Activated CD8-positive, alpha-beta T cell treated with anti-CD3 and anti-CD28 coated beads, Interleukin-2, amount 10 ng/mL, durations not matched to agents 7 days and 5 days (primary cell): Measurements from ENCODE around the gene WT1. TPM values are rescaled to one million over a fixed set of nuclear protein-coding genes. Genes with fewer than 3 reads are reported as not detected.

Source experiments
- ATAC-seq: fragments of 150-1000 bp; cut with Tn5 transposase; one replicate; pipeline ENCODE4 v1.10.0; 2021; ENCODE audit warnings: moderate library complexity
- CTCF ChIA-PET: fragments of 350-600 bp; sonication (Branson Sonifier 250); formaldehyde crosslinking; loops from one replicate; lab custom pipeline; 2021; ENCODE audit warnings: antibody characterized with exemption; lab: Charles Lee
- POLR2A ChIA-PET: fragments of 350-600 bp; sonication (Branson Sonifier 250); formaldehyde crosslinking; loops from one replicate; lab custom pipeline; 2021; ENCODE audit warnings: antibody characterized with exemption; lab: Charles Lee
- DNase-seq: peaks from one replicate; pipeline ENCODE4 v3.0.0-alpha.2; 2020
- H3K27ac Mint-ChIP-seq: one replicate; pipeline ENCODE4 v1.8.0; 2021; ENCODE audit warnings: mild to moderate bottlenecking, mixed read lengths
- H3K27me3 Mint-ChIP-seq: one replicate; pipeline ENCODE4 v1.8.0; 2021; ENCODE audit warnings: low read depth, mixed read lengths
- H3K36me3 Mint-ChIP-seq: one replicate; pipeline ENCODE4 v1.8.0; 2021; ENCODE audit warnings: low read depth, mixed read lengths
- H3K4me1 Mint-ChIP-seq: one replicate; pipeline ENCODE4 v1.8.0; 2021; ENCODE audit warnings: low read depth, mixed read lengths
- H3K4me3 Mint-ChIP-seq: one replicate; pipeline ENCODE4 v1.8.0; 2021; ENCODE audit warnings: mild to moderate bottlenecking, mixed read lengths
- H3K9me3 Mint-ChIP-seq: one replicate; pipeline ENCODE4 v1.8.0; 2022; ENCODE audit warnings: mixed read lengths; ENCODE audit not compliant: insufficient read depth
- total RNA-seq, 2 experiments: library from RNA; stranded (reverse); gene quantifications; one replicate each; pipeline ENCODE4 v1.2.3, GENCODE V29; 2021

The WT1 gene
- total RNA-seq, 2 experiments from 2014 or later: not detected

- CTCF ChIA-PET: no interaction called here
- Mint-ChIP-seq H3K36me3 (no peaks in the 10 kb centered on the region), H3K9me3 (no peaks in the 10 kb centered on the region), H3K27ac (no peak overlapping the region), H3K27me3 (peaks cover 9% of the 10 kb centered on the region), H3K4me1 (no peaks in the 10 kb centered on the region), H3K4me3 (no peak overlapping the region)
- POLR2A ChIA-PET: no interaction called here
- ATAC-seq (no peak), DNase-seq (no peak)
Measured at GRCh38 chr11:32451808-32452207, 16.5 kb upstream of the WT1 start.

GRCh38 chr11:32450372-32450771, 15.0 kb upstream of the WT1 start:
- ChIA-PET POLR2A (no interaction called here), CTCF (no interaction called here)
- ATAC-seq (no peak), DNase-seq (no peak)
- no peaks in the 10 kb centered on the region for H3K4me1 Mint-ChIP-seq
- H3K4me3 Mint-ChIP-seq: no peak overlapping the region
- no peak overlapping the region for H3K27ac Mint-ChIP-seq
- H3K36me3 Mint-ChIP-seq: no peaks in the 10 kb centered on the region
- peaks cover 11% of the 10 kb centered on the region for H3K27me3 Mint-ChIP-seq
- no peaks in the 10 kb centered on the region for H3K9me3 Mint-ChIP-seq

DNA sequence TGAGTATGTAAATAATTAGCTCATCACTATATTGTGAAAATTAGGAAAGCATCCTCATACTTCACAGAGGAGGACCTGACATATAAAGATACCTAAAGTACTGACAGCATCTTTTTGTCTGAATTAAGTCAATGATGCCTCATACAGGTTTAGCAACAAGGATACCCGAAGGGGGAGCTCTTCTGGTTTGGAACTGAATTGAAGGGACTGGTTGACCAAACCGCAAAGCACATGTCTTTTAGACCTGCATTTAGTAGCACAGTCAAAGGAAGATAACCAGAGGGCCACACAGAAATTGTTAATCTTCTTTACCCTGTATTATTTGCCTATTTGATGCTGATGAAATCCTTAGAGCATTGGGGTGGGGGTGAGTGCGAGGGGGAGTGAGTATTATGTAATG, 12.9 kb upstream of the WT1 start:
- no peak overlapping the region for H3K4me3 Mint-ChIP-seq
- no peak for ATAC-seq
- H3K4me1 Mint-ChIP-seq: no peaks in the 10 kb centered on the region
- ChIA-PET POLR2A (no interaction called here), CTCF (no interaction called here)
- no peaks in the 10 kb centered on the region for H3K9me3 Mint-ChIP-seq
- H3K27me3 Mint-ChIP-seq: peaks cover 19% of the 10 kb centered on the region
- no peaks in the 10 kb centered on the region for H3K36me3 Mint-ChIP-seq
- no peak overlapping the region for H3K27ac Mint-ChIP-seq
- DNase-seq: no peak

GRCh38 chr11:32447252-32447651, 11.9 kb upstream of the WT1 start:
- peaks cover 28% of the 10 kb centered on the region for H3K27me3 Mint-ChIP-seq
- no peaks in the 10 kb centered on the region for H3K4me1 Mint-ChIP-seq
- no peak for ATAC-seq
- H3K9me3 Mint-ChIP-seq: no peaks in the 10 kb centered on the region
- no peak for DNase-seq
- H3K27ac Mint-ChIP-seq: no peak overlapping the region
- H3K36me3 Mint-ChIP-seq: no peaks in the 10 kb centered on the region
- POLR2A ChIA-PET: no interaction called here
- CTCF ChIA-PET: no interaction called here
- no peak overlapping the region for H3K4me3 Mint-ChIP-seq

DNA sequence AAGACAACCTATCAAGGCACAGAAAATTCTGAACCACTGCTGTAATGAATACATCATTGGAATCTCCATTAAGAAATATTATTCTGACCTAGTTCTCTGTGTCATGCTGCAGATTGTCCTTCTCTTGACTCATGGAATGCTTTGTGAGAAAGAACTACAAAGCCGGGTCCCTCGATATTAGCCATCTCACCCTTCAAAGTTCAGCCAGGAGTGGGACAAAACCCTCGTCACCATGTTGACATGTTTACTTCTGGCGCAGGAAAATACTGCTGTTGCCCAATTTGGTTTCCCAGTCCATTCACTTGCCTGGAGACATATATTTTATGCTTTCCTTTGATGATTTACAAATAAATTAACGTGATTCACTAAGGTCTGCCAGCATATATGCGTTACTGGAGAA, 10.9 kb upstream of the WT1 start:
- Mint-ChIP-seq H3K4me3 (no peak overlapping the region), H3K4me1 (no peaks in the 10 kb centered on the region), H3K9me3 (no peaks in the 10 kb centered on the region), H3K27me3 (peaks cover 36% of the 10 kb centered on the region), H3K36me3 (no peaks in the 10 kb centered on the region), H3K27ac (no peak overlapping the region)
- DNase-seq (no peak), ATAC-seq (no peak)
- CTCF ChIA-PET: no interaction called here
- POLR2A ChIA-PET: no interaction called here

- ChIA-PET CTCF (no interaction called here), POLR2A (no interaction called here)
- Mint-ChIP-seq H3K4me1 (no peaks in the 10 kb centered on the region), H3K4me3 (no peak overlapping the region), H3K36me3 (peaks cover 5% of the 10 kb centered on the region), H3K27ac (no peak overlapping the region), H3K9me3 (no peaks in the 10 kb centered on the region), H3K27me3 (peaks cover 51% of the 10 kb centered on the region)
- DNase-seq (no peak), ATAC-seq (no peak)
Measured at GRCh38 chr11:32444186-32444585, 8.8 kb upstream of the WT1 start.

DNA sequence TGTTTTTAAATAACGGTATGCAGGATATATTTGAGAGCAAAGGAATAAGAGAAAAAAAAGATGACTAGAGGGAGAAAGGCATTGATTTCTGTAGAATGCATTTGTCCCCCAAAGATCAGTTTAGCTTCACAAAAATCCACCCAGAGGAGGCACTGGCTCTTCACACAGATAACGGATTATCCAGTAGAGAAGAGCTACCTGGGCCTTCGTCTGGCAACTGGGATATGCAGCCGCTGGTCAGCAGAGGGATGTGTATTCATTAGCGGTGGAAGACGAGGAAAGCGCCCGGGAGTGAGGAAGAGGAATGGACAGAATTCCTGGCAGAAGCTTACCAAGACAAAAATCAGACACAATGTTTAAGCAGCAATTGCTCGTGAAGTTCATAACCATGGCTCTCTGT, 5.6 kb upstream of the WT1 start:
- CTCF ChIA-PET: no interaction called here
- Mint-ChIP-seq H3K27ac (no peak overlapping the region), H3K4me1 (peaks cover 10% of the 10 kb centered on the region), H3K27me3 (peaks cover 75% of the 10 kb centered on the region), H3K4me3 (no peak overlapping the region), H3K36me3 (peaks cover 5% of the 10 kb centered on the region), H3K9me3 (no peaks in the 10 kb centered on the region)
- POLR2A ChIA-PET: no interaction called here
- ATAC-seq: no peak
- DNase-seq: no peak

DNA sequence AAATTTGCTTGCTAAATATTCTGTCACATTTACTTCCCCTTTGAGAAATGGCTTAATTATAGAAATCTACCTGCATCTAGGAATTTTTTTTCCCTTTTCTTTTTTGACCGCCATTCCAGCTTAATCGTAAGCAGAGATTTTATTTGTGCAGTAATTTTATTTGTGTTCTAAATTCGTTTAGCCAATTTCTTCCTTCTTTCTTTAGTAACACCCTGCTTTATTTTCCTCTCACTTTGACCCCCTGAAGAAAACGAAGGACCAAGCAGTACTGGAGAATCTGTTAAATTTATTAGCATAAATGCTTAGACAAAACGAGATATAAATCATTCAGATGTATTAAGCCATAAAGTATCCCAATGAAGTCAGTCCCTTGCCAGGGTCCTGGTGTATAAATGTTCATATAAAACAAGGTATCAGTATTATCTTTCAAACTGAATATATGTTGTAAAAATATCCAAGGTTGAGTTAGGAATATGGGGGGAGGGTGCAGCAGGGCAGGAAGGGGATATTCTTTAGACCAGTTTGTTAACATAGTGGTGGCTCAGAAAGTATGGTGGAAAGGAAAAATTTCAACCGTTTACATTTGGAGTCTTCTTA, 5.1 kb upstream of the WT1 start:
- no peak overlapping the region for H3K4me3 Mint-ChIP-seq
- peaks cover 13% of the 10 kb centered on the region for H3K4me1 Mint-ChIP-seq
- no peak overlapping the region for H3K27ac Mint-ChIP-seq
- H3K27me3 Mint-ChIP-seq: peaks cover 76% of the 10 kb centered on the region
- ChIA-PET CTCF (no interaction called here), POLR2A (no interaction called here)
- no peaks in the 10 kb centered on the region for H3K9me3 Mint-ChIP-seq
- no peak for ATAC-seq
- no peak for DNase-seq
- H3K36me3 Mint-ChIP-seq: peaks cover 5% of the 10 kb centered on the region

- H3K4me1 Mint-ChIP-seq: peaks cover 13% of the 10 kb centered on the region
- ATAC-seq (no peak), DNase-seq (no peak)
- no peaks in the 10 kb centered on the region for H3K9me3 Mint-ChIP-seq
- H3K4me3 Mint-ChIP-seq: no peak overlapping the region
- H3K27ac Mint-ChIP-seq: peak overlapping the region; percentile 26
- H3K36me3 Mint-ChIP-seq: peaks cover 5% of the 10 kb centered on the region
- H3K27me3 Mint-ChIP-seq: peaks cover 74% of the 10 kb centered on the region
- CTCF ChIA-PET: no interaction called here
- POLR2A ChIA-PET: no interaction called here
Measured at GRCh38 chr11:32439501-32440210, 4.3 kb upstream of the WT1 start.

- peaks cover 5% of the 10 kb centered on the region for H3K36me3 Mint-ChIP-seq
- ChIA-PET POLR2A (no interaction called here), CTCF (no interaction called here)
- no peak overlapping the region for H3K4me3 Mint-ChIP-seq
- peaks cover 18% of the 10 kb centered on the region for H3K4me1 Mint-ChIP-seq
- H3K27me3 Mint-ChIP-seq: peaks cover 78% of the 10 kb centered on the region
- no peak for DNase-seq
- ATAC-seq: no peak
- H3K27ac Mint-ChIP-seq: no peak overlapping the region
- H3K9me3 Mint-ChIP-seq: no peaks in the 10 kb centered on the region
Measured at GRCh38 chr11:32438866-32439489, 3.6 kb upstream of the WT1 start.

GRCh38 chr11:32438346-32438865, 3.1 kb upstream of the WT1 start:
- H3K4me1 Mint-ChIP-seq: peaks cover 24% of the 10 kb centered on the region
- DNase-seq: no peak
- ATAC-seq: no peak
- ChIA-PET CTCF (no interaction called here), POLR2A (no interaction called here)
- no peak overlapping the region for H3K4me3 Mint-ChIP-seq
- peaks cover 82% of the 10 kb centered on the region for H3K27me3 Mint-ChIP-seq
- no peak overlapping the region for H3K27ac Mint-ChIP-seq
- H3K36me3 Mint-ChIP-seq: peaks cover 5% of the 10 kb centered on the region
- H3K9me3 Mint-ChIP-seq: no peaks in the 10 kb centered on the region
